HUES6 (cell line): ENCODE measurements around the gene KRT10.
"Not testable (repeated sequence)": the region's sequence is repeated elsewhere in the genome, so short reads cannot be mapped to it uniquely, and the experiment has no call there.

ENCODE experiments used
- H3K27ac ChIP-seq: 2 replicates; pipeline ENCODE4 v1.7.0; 2013; ENCODE audit warnings: low read depth, mild to moderate bottlenecking, low read length, inconsistent platforms
- H3K27me3 ChIP-seq: 2 replicates; pipeline ENCODE4 v1.6.1; 2013; ENCODE audit warnings: low read length; ENCODE audit not compliant: control insufficient read depth, insufficient read depth
- H3K36me3 ChIP-seq: 2 replicates; pipeline ENCODE4 v1.6.1; 2013; ENCODE audit warnings: low read length; ENCODE audit not compliant: control insufficient read depth, insufficient read depth
- H3K4me1 ChIP-seq: 2 replicates; pipeline ENCODE4 v1.6.1; 2013; ENCODE audit warnings: low read length; ENCODE audit not compliant: control insufficient read depth, insufficient read depth
- H3K4me3 ChIP-seq: 2 replicates; pipeline ENCODE4 v1.5.1; 2013; ENCODE audit warnings: low read depth, low read length
- H3K9ac ChIP-seq: one replicate; pipeline ENCODE4 v1.6.1; 2013; ENCODE audit warnings: mild to moderate bottlenecking, low read length
- H3K9me3 ChIP-seq: 2 replicates; pipeline ENCODE4 v1.6.1; 2013; ENCODE audit warnings: low read depth, low read length; ENCODE audit not compliant: control insufficient read depth, insufficient read depth

KRT10 gene

DNA sequence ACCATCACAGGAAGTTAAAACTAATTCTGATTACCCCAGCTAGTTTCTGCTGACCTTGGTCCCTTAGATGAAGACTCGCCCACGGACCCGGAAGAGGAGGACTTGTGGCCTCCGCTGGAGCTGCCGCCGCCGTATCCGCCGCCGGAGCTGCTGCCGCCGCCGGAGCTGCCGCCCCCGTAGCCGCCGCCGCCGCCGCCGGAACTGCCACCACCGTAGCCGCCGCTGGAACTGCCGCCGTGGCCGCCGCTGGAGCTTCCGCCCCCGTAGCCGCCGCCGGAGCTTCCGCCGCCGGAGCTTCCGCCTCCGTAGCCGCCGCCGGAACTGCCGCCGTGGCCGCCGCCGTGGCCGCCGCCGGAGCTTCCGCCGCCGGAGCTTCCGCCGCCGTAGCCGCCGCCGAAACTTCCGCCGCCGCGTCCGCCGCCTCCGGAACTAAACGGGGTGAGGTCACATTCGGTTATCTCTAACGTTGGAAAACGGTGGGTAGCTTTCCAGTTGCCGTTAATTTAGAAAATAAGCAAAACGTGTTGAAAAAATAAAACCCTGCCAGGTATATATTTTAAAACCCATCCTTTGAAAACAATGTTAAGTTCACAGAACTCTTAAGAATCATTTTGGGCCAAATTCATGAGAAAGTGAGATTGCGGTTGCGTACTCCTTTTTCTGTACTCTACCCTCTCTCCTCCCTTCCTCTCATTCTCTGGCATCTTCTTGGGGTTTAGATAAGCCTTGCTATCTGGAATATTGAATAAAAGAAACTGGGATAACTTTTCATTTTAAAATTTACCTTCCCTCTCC is 3.5 kb downstream of the KRT10 start:
- Histone ChIP-seq H3K9me3 (no peaks in the 10 kb centered on the region), H3K9ac (peak overlapping the region; percentile 60), H3K36me3 (peaks cover 7% of the 10 kb centered on the region; the same call in 1 of the 2 replicates), H3K27ac (peak overlapping the region; percentile 48; the same call in 1 of the 2 replicates), H3K4me3 (peak overlapping the region; percentile 86), H3K4me1 (no peaks in the 10 kb centered on the region), H3K27me3 (peaks cover 23% of the 10 kb centered on the region)

DNA sequence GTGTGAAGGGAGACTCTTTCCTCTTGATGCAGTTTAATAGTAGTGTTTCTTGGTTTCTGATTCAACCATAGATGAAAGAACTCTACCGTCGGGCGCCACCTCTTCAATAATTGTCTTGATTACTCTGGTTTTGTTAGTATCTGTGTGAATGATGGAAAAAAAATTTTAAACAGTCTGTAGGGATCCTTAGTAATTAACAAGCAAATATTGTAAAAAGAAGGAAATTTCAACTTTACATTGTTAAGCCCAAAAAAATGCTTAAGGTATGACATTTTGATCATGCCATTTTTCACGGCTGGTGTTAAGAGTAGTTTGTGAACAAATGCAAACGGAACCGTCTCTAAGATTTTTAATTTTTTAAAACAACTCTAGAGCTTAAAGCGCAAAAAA is 4.1 kb downstream of the KRT10 start:
- peak overlapping the region; percentile 60 for H3K9ac ChIP-seq
- H3K27me3 ChIP-seq = peaks cover 27% of the 10 kb centered on the region
- H3K27ac ChIP-seq = peak overlapping the region; percentile 48; the same call in 1 of the 2 replicates
- no peaks in the 10 kb centered on the region for H3K9me3 ChIP-seq
- H3K4me3 ChIP-seq = peak overlapping the region; percentile 80
- H3K4me1 ChIP-seq = no peaks in the 10 kb centered on the region
- H3K36me3 ChIP-seq = peaks cover 7% of the 10 kb centered on the region; the same call in 1 of the 2 replicates

DNA sequence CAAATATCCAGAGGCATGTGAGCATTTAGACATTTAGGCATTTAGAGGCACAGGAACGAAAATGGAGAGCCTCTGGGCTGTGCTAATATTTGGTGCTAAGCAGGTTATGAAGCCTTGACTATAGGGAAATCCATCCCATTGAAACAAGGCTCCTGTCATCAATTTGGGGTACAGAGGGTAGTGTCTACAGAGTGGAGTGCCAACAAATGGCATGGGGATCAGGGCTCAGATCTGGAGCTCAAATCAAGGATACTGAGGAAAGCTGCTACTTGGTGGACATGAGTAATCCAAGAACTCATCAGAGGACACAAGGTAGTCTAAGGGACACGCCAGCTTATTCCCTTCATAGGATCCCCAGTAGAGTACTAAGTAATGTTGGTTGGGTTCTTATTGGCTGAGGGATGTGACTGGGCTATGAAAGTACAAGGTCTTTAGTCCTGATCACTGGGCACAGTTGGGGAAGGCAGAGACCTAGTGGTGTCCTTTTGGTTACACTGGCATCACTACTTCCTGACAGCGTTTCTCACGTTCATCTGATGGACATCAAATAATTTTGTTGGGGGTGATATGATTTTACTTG is 5.2 kb downstream of the KRT10 start:
- Histone ChIP-seq H3K9ac (no peak overlapping the region), H3K9me3 (no peaks in the 10 kb centered on the region), H3K27me3 (peaks cover 31% of the 10 kb centered on the region), H3K27ac (no peak overlapping the region), H3K4me1 (no peaks in the 10 kb centered on the region), H3K36me3 (peaks cover 7% of the 10 kb centered on the region; the same call in 1 of the 2 replicates), H3K4me3 (peak overlapping the region; percentile 25; the same call in 1 of the 2 replicates)

DNA sequence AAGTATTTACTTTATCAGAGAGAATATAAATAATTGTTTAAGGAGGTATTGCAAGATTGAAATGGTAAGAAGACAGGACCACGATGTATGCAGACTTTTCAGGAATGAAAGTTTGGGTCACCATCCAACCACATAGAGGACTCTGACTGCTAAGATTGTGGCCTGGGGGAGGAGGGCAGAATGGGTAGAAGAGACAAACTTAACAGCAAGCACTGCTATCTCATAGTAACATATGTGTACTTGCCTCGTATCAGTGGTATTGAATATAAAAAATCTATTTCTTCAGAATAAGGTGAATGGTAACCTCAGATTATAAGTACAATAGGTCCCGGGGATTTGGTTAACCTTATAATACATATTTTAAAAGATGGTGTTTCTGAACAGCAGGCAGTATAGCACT is 5.8 kb downstream of the KRT10 start:
- H3K27me3 ChIP-seq = peaks cover 33% of the 10 kb centered on the region
- H3K4me1 ChIP-seq = no peaks in the 10 kb centered on the region
- H3K36me3 ChIP-seq = peaks cover 7% of the 10 kb centered on the region; the same call in 1 of the 2 replicates
- H3K9me3 ChIP-seq = no peaks in the 10 kb centered on the region
- H3K9ac ChIP-seq = no peak overlapping the region
- no peak overlapping the region for H3K4me3 ChIP-seq
- no peak overlapping the region for H3K27ac ChIP-seq

DNA sequence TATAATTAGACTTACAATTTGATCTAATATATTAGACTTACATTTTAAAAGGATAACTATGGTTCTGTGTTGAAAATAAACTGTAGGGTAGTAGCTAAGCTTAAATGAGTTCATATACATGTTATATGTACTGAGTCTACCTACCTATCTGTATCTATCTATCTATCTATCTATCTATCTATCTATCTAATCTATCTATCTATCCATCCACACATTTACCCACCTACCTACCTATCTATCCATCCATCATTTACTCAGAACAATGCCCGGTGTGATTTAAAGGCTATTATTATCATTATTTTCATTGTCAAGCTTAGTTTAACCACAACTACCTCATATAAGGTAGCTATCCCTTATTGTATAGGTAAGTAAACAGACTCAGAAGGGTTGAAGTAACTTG is 7.0 kb downstream of the KRT10 start:
- no peak overlapping the region for H3K27ac ChIP-seq
- no peaks in the 10 kb centered on the region for H3K4me1 ChIP-seq
- peaks cover 39% of the 10 kb centered on the region for H3K27me3 ChIP-seq
- no peaks in the 10 kb centered on the region for H3K9me3 ChIP-seq
- no peak overlapping the region for H3K9ac ChIP-seq
- H3K36me3 ChIP-seq = peaks cover 7% of the 10 kb centered on the region; the same call in 1 of the 2 replicates
- H3K4me3 ChIP-seq = no peak overlapping the region

GRCh38 chr17:40814657-40815056 is 7.8 kb downstream of the KRT10 start:
- H3K4me3 ChIP-seq, H3K36me3 ChIP-seq, H3K4me1 ChIP-seq, H3K9me3 ChIP-seq, H3K9ac ChIP-seq, H3K27ac ChIP-seq: not testable (repeated sequence)
- peaks cover 43% of the 10 kb centered on the region for H3K27me3 ChIP-seq

GRCh38 chr17:40813804-40814203 is 8.6 kb downstream of the KRT10 start:
- H3K27me3 ChIP-seq = peaks cover 51% of the 10 kb centered on the region
- H3K27ac ChIP-seq = no peak overlapping the region
- no peaks in the 10 kb centered on the region for H3K4me1 ChIP-seq
- H3K9ac ChIP-seq = no peak overlapping the region
- no peaks in the 10 kb centered on the region for H3K9me3 ChIP-seq
- peaks cover 7% of the 10 kb centered on the region; the same call in 1 of the 2 replicates for H3K36me3 ChIP-seq
- H3K4me3 ChIP-seq = no peak overlapping the region

DNA sequence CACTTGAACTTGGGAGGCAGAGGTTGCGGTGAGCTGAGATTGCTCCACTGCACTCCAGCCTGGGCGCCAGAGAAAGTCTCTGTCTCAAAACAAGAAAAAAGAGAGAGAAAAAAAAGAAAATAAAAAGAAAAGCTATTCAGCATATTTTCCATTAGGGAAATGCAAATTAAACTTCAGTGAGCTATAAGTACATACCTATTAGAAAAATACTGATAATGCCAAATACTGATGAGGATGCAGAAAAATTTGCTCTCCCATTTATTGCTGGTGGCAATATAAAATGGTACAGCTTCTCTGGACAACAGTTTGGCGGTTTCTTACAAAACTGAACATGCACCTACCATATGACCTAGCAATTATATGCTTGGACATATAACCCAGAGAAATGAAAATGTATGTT is 9.8 kb downstream of the KRT10 start:
- Histone ChIP-seq H3K4me3 (no peak overlapping the region), H3K9me3 (no peaks in the 10 kb centered on the region), H3K27ac (no peak overlapping the region), H3K27me3 (peaks cover 62% of the 10 kb centered on the region), H3K4me1 (no peaks in the 10 kb centered on the region), H3K9ac (no peak overlapping the region), H3K36me3 (peaks cover 5% of the 10 kb centered on the region; the same call in 1 of the 2 replicates)

- H3K4me3 ChIP-seq = no peak overlapping the region
- H3K4me1 ChIP-seq = no peaks in the 10 kb centered on the region
- H3K9ac ChIP-seq = no peak overlapping the region
- H3K27me3 ChIP-seq = peaks cover 83% of the 10 kb centered on the region
- H3K36me3 ChIP-seq = no peaks in the 10 kb centered on the region
- no peaks in the 10 kb centered on the region for H3K9me3 ChIP-seq
- no peak overlapping the region for H3K27ac ChIP-seq
Observed at GRCh38 chr17:40810494-40810893, 11.9 kb downstream of the KRT10 start.

DNA sequence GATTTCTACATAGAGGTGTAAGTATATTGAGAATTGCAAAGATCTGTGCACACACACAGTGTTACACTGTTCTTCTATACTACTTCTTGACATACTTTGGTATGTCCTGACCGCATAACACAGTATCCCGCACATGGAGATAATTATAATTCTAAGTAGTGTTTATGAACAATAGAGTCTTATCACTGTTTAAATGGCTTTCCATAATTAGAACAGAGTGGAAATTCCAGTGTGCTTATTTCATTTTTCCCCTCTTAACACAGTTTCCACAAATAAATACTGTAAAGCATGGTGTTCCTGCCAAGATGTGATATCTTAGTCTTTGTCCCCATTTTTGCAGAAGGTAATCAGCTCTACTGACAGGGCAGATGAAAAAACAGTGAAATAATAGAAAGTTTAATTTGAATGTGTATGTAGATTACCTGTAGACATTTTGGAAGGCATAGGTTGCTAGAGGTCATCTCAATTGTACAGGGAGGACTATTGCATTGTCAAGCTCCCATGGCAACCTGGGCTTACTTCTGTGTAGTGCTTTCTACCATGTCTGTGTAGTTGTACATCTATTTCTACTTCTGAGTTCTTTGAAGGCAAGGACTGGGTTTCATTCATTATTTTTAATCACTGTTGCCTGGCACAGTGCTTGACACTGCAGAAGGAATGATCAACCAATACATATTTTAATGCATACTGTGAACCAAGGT is 12.5 kb downstream of the KRT10 start:
- peaks cover 88% of the 10 kb centered on the region for H3K27me3 ChIP-seq
- H3K9ac ChIP-seq = no peak overlapping the region
- no peaks in the 10 kb centered on the region for H3K9me3 ChIP-seq
- no peaks in the 10 kb centered on the region for H3K4me1 ChIP-seq
- no peak overlapping the region for H3K4me3 ChIP-seq
- H3K36me3 ChIP-seq = no peaks in the 10 kb centered on the region
- H3K27ac ChIP-seq = no peak overlapping the region

DNA sequence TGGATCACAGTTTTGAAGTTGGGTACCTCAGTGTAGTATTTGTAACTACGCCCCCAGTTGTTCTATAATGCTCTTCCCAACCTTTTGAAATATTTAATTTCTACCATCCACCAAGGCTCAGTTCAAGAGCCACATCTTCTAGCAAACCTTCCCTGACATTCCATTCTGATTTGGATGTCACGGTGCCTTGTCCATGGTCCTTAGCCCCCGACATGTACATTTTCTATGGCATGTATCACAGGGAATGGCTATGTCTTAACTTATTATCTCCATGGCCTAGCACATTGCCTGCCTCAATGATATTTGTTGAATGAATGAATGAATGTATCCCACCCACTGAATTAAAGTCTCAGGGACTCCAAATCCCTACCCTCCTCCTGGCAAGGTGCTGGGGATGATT is 16.3 kb downstream of the KRT10 start:
- Histone ChIP-seq H3K27ac (no peak overlapping the region), H3K27me3 (peaks cover 79% of the 10 kb centered on the region)

More for the DNA sequence above, 16.3 kb downstream of the KRT10 start:
- Histone ChIP-seq H3K4me3 (no peak overlapping the region), H3K9ac (no peak overlapping the region), H3K9me3 (no peaks in the 10 kb centered on the region), H3K4me1 (no peaks in the 10 kb centered on the region), H3K36me3 (no peaks in the 10 kb centered on the region)
